DMS 273 treated with DMSO at 0.1 percent for 48 hours (cell line): ENCODE data around the gene RAPGEF4.

ENCODE experiments used
- DNase-seq: peaks from one replicate; lab custom pipeline; 2025; lab: John Stamatoyannopoulos, UW

Gene RAPGEF4

GRCh38 chr2:172823261-172823850 is 87.7 kb downstream of the RAPGEF4 start:
- no peak for DNase-seq

GRCh38 chr2:172826522-172826921 is 90.9 kb downstream of the RAPGEF4 start:
- DNase-seq: no peak

- DNase-seq: no peak
These were observed 93.6 kb downstream of the RAPGEF4 start for GRCh38 chr2:172829229-172829628.

- DNase-seq: no peak
These were observed 94.8 kb downstream of the RAPGEF4 start for GRCh38 chr2:172830482-172830881.

GRCh38 chr2:172833898-172834297 is 98.3 kb downstream of the RAPGEF4 start:
- DNase-seq: no peak

GRCh38 chr2:172834881-172835280 is 99.2 kb downstream of the RAPGEF4 start:
- DNase-seq: no peak

- DNase-seq: no peak
These were observed 100.7 kb downstream of the RAPGEF4 start for GRCh38 chr2:172836347-172836821.

GRCh38 chr2:172836827-172837226 is 101.2 kb downstream of the RAPGEF4 start:
- no peak for DNase-seq

- no peak for DNase-seq
These were observed 103.8 kb downstream of the RAPGEF4 start for GRCh38 chr2:172839446-172839845.

- no peak for DNase-seq
These were observed 107.0 kb downstream of the RAPGEF4 start for GRCh38 chr2:172842511-172843265.

- DNase-seq: no peak
These were observed 107.6 kb downstream of the RAPGEF4 start for GRCh38 chr2:172843266-172843582.

- DNase-seq: no peak
These were observed 108.5 kb downstream of the RAPGEF4 start for GRCh38 chr2:172843902-172844715.

- no peak for DNase-seq
These were observed 109.5 kb downstream of the RAPGEF4 start for GRCh38 chr2:172845028-172845630.

- no peak for DNase-seq
These were observed 110.9 kb downstream of the RAPGEF4 start for GRCh38 chr2:172846551-172846950.

- DNase-seq: no peak
These were observed 111.5 kb downstream of the RAPGEF4 start for GRCh38 chr2:172847188-172847587.

GRCh38 chr2:172848519-172848918 is 112.9 kb downstream of the RAPGEF4 start:
- no peak for DNase-seq

- no peak for DNase-seq
These were observed 114.0 kb downstream of the RAPGEF4 start for GRCh38 chr2:172849519-172850217.

GRCh38 chr2:172855588-172855987 is 119.9 kb downstream of the RAPGEF4 start:
- DNase-seq: no peak

GRCh38 chr2:172856606-172857005 is 121.0 kb downstream of the RAPGEF4 start:
- no peak for DNase-seq

GRCh38 chr2:172858473-172858745 is 122.8 kb downstream of the RAPGEF4 start:
- DNase-seq: no peak

GRCh38 chr2:172859581-172860335 is 124.1 kb downstream of the RAPGEF4 start:
- DNase-seq: no peak
